Fibroblast of lung (primary cell): ENCODE measurements around the gene ETDB. TPM values are rescaled to one million over a fixed set of nuclear protein-coding genes. Genes with fewer than 3 reads are reported as not detected.

Experiments
- DNase-seq, 2 donors: peaks; one replicate each; pipeline versions ENCODE4 v3.0.0 to v3.0.0-alpha.2; 2010; ENCODE audit warnings: low read depth in 2 of 2
- H2AFZ ChIP-seq: 2 replicates; pipeline ENCODE4 v1.5.1; 2012; ENCODE audit warnings: low read length, control low read depth, inconsistent platforms
- H3K27ac ChIP-seq: 2 replicates; pipeline ENCODE4 v1.5.1; 2011; ENCODE audit warnings: low read length, control low read depth; ENCODE audit not compliant: insufficient read depth
- H3K27me3 ChIP-seq: 2 replicates; pipeline ENCODE4 v1.5.1; 2011; ENCODE audit warnings: mild to moderate bottlenecking, low read length; ENCODE audit not compliant: control insufficient read depth, insufficient read depth
- H3K36me3 ChIP-seq: 2 replicates; pipeline ENCODE4 v1.5.1; 2011; ENCODE audit warnings: low read length; ENCODE audit not compliant: control insufficient read depth, insufficient read depth
- H3K4me1 ChIP-seq: 2 replicates; pipeline ENCODE4 v1.5.1; 2011; ENCODE audit warnings: low read length; ENCODE audit not compliant: control insufficient read depth, insufficient read depth; ENCODE audit errors: extremely low read depth
- H3K4me2 ChIP-seq: 2 replicates; pipeline ENCODE4 v1.5.1; 2011; ENCODE audit warnings: low read length, control low read depth; ENCODE audit not compliant: insufficient read depth; ENCODE audit errors: extremely low read depth
- H3K4me3 ChIP-seq, 4 experiments: fragments of 200-600 bp in 1 of 4; sonication (generic) in 1 of 4; replicated peaks in 1 of 4; 2 replicates each; pipeline ENCODE4 v1.5.1; 2011 to 2016; ENCODE audit warnings: low read length in 4 of 4, low read depth in 3 of 4, mild to moderate bottlenecking in 3 of 4, control low read depth in 2 of 4, inconsistent platforms in 1 of 4, mixed read lengths in 1 of 4; ENCODE audit not compliant: insufficient read depth in 1 of 4; ENCODE audit errors: control extremely low read depth in 1 of 4
- H3K79me2 ChIP-seq: 2 replicates; pipeline ENCODE4 v1.5.1; 2012; ENCODE audit warnings: mild to moderate bottlenecking, low read length, inconsistent platforms; ENCODE audit not compliant: control insufficient read depth, insufficient read depth
- H3K9ac ChIP-seq: 2 replicates; pipeline ENCODE4 v1.5.1; 2011; ENCODE audit warnings: mild to moderate bottlenecking, low read length, control low read depth; ENCODE audit not compliant: insufficient read depth
- H3K9me3 ChIP-seq: 2 replicates; pipeline ENCODE4 v1.5.1; 2012; ENCODE audit warnings: low read depth, low read length; ENCODE audit not compliant: control insufficient read depth, insufficient read depth
- H4K20me1 ChIP-seq: 2 replicates; pipeline ENCODE4 v1.5.1; 2011; ENCODE audit warnings: low read length; ENCODE audit not compliant: control insufficient read depth, insufficient read depth; ENCODE audit errors: extremely low read depth
- CTCF ChIP-seq, 2 donors: IDR thresholded peaks in 1 of 2; conservative IDR thresholded peaks in 1 of 2; 1 replicate in 1 of 2; 2 replicates in 1 of 2; pipeline ENCODE4 v1.5.1; 2011 to 2012; ENCODE audit warnings: low read length in 2 of 2, control low read depth in 1 of 2, inconsistent platforms in 1 of 2, low read depth in 1 of 2, mild to moderate bottlenecking in 1 of 2
- EZH2 ChIP-seq: IDR thresholded peaks from 2 replicates; pipeline ENCODE4 v1.5.1; 2012; ENCODE audit warnings: low read length, control low read depth, mild to moderate bottlenecking; ENCODE audit errors: missing control alignments
- polyA plus RNA-seq, 2 donors: library from polyadenylated mRNA; depleted of rRNA in 1 of 2; stranded (reverse) in 1 of 2; unstranded in 1 of 2; fragments of >200 nt; gene quantifications; 2 replicates each; pipeline ENCODE4 v1.2.1, GENCODE V29; 2011 to 2012; ENCODE audit warnings: missing spikeins in 1 of 2
- total RNA-seq: library from RNA; depleted of rRNA; stranded (reverse); fragments of >200 nt; gene quantifications from 2 replicates; pipeline ENCODE4 v1.2.1, GENCODE V29; 2014

The ETDB gene
- total and polyA plus RNA-seq, 2 donors (not counting 1 experiment from before 2014, with no cell fraction given), result not detected

GRCh38 chrX:135087867-135088266 is 32.5 kb downstream of the ETDB start:
- Histone ChIP-seq H3K27ac (no peak overlapping the region), H2AFZ (no peak overlapping the region), H3K4me1 (no peaks in the 10 kb centered on the region), H3K9me3 (no peaks in the 10 kb centered on the region), H3K79me2 (no peaks in the 10 kb centered on the region), H3K4me3 (no peak overlapping the region), H3K4me2 (no peak overlapping the region), H3K27me3 (no peaks in the 10 kb centered on the region), H3K36me3 (no peaks in the 10 kb centered on the region), H3K9ac (no peak overlapping the region), H4K20me1 (no peaks in the 10 kb centered on the region)
- no peak for DNase-seq
- no peak for TF ChIP-seq CTCF (conservative IDR thresholded peaks at IDR 0.05 in 1 of 2, IDR thresholded peaks at IDR 0.05 in 1 of 2; ENCODE audit: low read depth in 1 of 2, low read length in 2 of 2)
- TF ChIP-seq EZH2, result no peak

- TF ChIP-seq CTCF (conservative IDR thresholded peaks at IDR 0.05 in 1 of 2, IDR thresholded peaks at IDR 0.05 in 1 of 2; ENCODE audit: low read depth in 1 of 2, low read length in 2 of 2) (peak; percentile 51 to 57), EZH2 (no peak)
- DNase-seq, result peak; percentile 51 to 70
- H3K27ac ChIP-seq, result no peak overlapping the region
- H3K9ac ChIP-seq, result no peak overlapping the region
- no peaks in the 10 kb centered on the region for H3K4me1 ChIP-seq
- no peak overlapping the region for H2AFZ ChIP-seq
- no peaks in the 10 kb centered on the region for H3K9me3 ChIP-seq
- no peak overlapping the region for H3K4me2 ChIP-seq
- H3K27me3 ChIP-seq, result no peaks in the 10 kb centered on the region
- H3K4me3 ChIP-seq, result no peak overlapping the region
- H3K79me2 ChIP-seq, result no peaks in the 10 kb centered on the region
- no peaks in the 10 kb centered on the region for H4K20me1 ChIP-seq
- H3K36me3 ChIP-seq, result no peaks in the 10 kb centered on the region
Observed at GRCh38 chrX:135086197-135086854, 34.0 kb downstream of the ETDB start.

- Histone ChIP-seq H4K20me1 (no peaks in the 10 kb centered on the region), H3K4me2 (no peak overlapping the region), H2AFZ (no peak overlapping the region), H3K9me3 (no peaks in the 10 kb centered on the region), H3K79me2 (no peaks in the 10 kb centered on the region), H3K27ac (no peak overlapping the region), H3K4me3 (no peak overlapping the region), H3K9ac (no peak overlapping the region), H3K27me3 (peaks cover 2% of the 10 kb centered on the region), H3K36me3 (no peaks in the 10 kb centered on the region), H3K4me1 (no peaks in the 10 kb centered on the region)
- TF ChIP-seq CTCF (conservative IDR thresholded peaks at IDR 0.05 in 1 of 2, IDR thresholded peaks at IDR 0.05 in 1 of 2; ENCODE audit: low read depth in 1 of 2, low read length in 2 of 2) (no peak), EZH2 (no peak)
- DNase-seq, result no peak
Observed at GRCh38 chrX:135081693-135082404, 38.5 kb downstream of the ETDB start.

Other genes starting within 250 kb of the ETDB start
- 59.1 and 71.7 TPM in 2 replicates for gene MOSPD1, start 205.3 kb downstream of the ETDB start, total RNA-seq
- 54.5 and 66.0 TPM in 2 replicates for gene MOSPD1, start 205.3 kb downstream of the ETDB start, polyA plus RNA-seq
- gene SMIM10, start 129.5 kb downstream of the ETDB start, total RNA-seq, result 10.0 and 10.2 TPM in 2 replicates
- 11.4 and 12.6 TPM in 2 replicates for gene SMIM10, start 129.5 kb downstream of the ETDB start, polyA plus RNA-seq
- 3.9 and 5.8 TPM in 2 replicates for gene RTL8B, start 98.0 kb downstream of the ETDB start, total RNA-seq
- 16.8 and 17.1 TPM in 2 replicates for gene RTL8B, start 98.0 kb downstream of the ETDB start, polyA plus RNA-seq
- 24.7 and 48.9 TPM in 2 replicates for gene RTL8C, start 88.2 kb downstream of the ETDB start, total RNA-seq
- gene RTL8C, start 88.2 kb downstream of the ETDB start, polyA plus RNA-seq, result 148 and 150 TPM in 2 replicates
- gene RTL8A, start 68.4 kb downstream of the ETDB start, total RNA-seq, result 3.1 and 8.3 TPM in 2 replicates
- 57.6 and 68.5 TPM in 2 replicates for gene RTL8A, start 68.4 kb downstream of the ETDB start, polyA plus RNA-seq
- gene SMIM10L2B, start 21.8 kb downstream of the ETDB start, total RNA-seq, result 1.5 and 2.5 TPM in 2 replicates
- 0.77 and 1.4 TPM in 2 replicates for gene SMIM10L2B, start 21.8 kb downstream of the ETDB start, polyA plus RNA-seq
- gene CT55, start 50.9 kb upstream of the ETDB start, total RNA-seq, result not detected in 2 replicates
- gene CT55, start 50.9 kb upstream of the ETDB start, polyA plus RNA-seq, result not detected in 2 replicates
- not detected in 2 replicates for gene ETDA, start 131.5 kb upstream of the ETDB start, total RNA-seq
- gene ETDA, start 131.5 kb upstream of the ETDB start, polyA plus RNA-seq, result not detected in 2 replicates
- not detected in 2 replicates for gene ETDC, start 189.0 kb upstream of the ETDB start, total RNA-seq
- not detected in 2 replicates for gene ETDC, start 189.0 kb upstream of the ETDB start, polyA plus RNA-seq
- gene ZNF75D, start 223.6 kb upstream of the ETDB start, total RNA-seq, result 6.4 and 9.9 TPM in 2 replicates
- gene ZNF75D, start 223.6 kb upstream of the ETDB start, polyA plus RNA-seq, result 4.7 and 6.8 TPM in 2 replicates
- gene ZNF449, start 224.3 kb upstream of the ETDB start, total RNA-seq, result 6.4 and 8.4 TPM in 2 replicates
- gene ZNF449, start 224.3 kb upstream of the ETDB start, polyA plus RNA-seq, result 4.3 and 9.7 TPM in 2 replicates